Heart right ventricle (tissue), 16 donors: ENCODE results near the gene AP2A2. TPM values are rescaled to one million over a fixed set of nuclear protein-coding genes. Genes with fewer than 3 reads are reported as not detected.
A peak's percentile ranks its signal among the peaks of the same experiment; 100 is the strongest.

Source experiments
- ATAC-seq, 8 donors: fragments of 200-7000 bp; cut with Tn5 transposase; one replicate each; pipeline ENCODE4 v1.9.1; 2020; ENCODE audit warnings: mild to moderate bottlenecking in 8 of 8, moderate library complexity in 8 of 8, moderate number of reproducible peaks in 1 of 8
- DNase-seq, 2 donors: peaks; one replicate each; pipeline ENCODE4 v3.0.0-alpha.2; 2020
- H3K27ac ChIP-seq, 10 donors: fragments of 200-600 bp; sonication (generic) in 2 of 10; one replicate each; pipeline versions ENCODE4 v1.5.0 to v1.8.0; 2020 to 2022; ENCODE audit warnings: mild to moderate bottlenecking in 3 of 10
- H3K27me3 ChIP-seq, 7 donors: fragments of 200-600 bp; one replicate each; pipeline ENCODE4 v1.8.0; 2021 to 2022; ENCODE audit warnings: mild to moderate bottlenecking in 2 of 7
- H3K36me3 ChIP-seq, 9 donors: fragments of 200-600 bp; sonication (generic) in 1 of 9; one replicate each; pipeline versions ENCODE4 v1.5.0 to v1.8.0; 2020 to 2022; ENCODE audit warnings: mild to moderate bottlenecking in 2 of 9
- H3K4me1 ChIP-seq, 9 donors: fragments of 200-600 bp; sonication (generic) in 1 of 9; one replicate each; pipeline versions ENCODE4 v1.5.0 to v1.8.0; 2020 to 2022; ENCODE audit warnings: mild to moderate bottlenecking in 4 of 9
- H3K4me3 ChIP-seq, 10 donors: fragments of 200-600 bp; sonication (generic) in 2 of 10; one replicate each; pipeline versions ENCODE4 v1.5.0 to v1.8.0; 2020 to 2022; ENCODE audit warnings: mild to moderate bottlenecking in 7 of 10, moderate library complexity in 2 of 10
- H3K9me3 ChIP-seq, 11 donors: fragments of 200-600 bp in 10 of 11; sonication (generic) in 2 of 11; one replicate each; pipeline versions ENCODE4 v1.5.0 to v1.8.0; 2013 to 2022; ENCODE audit warnings: mild to moderate bottlenecking in 2 of 11, control low read depth in 1 of 11, moderate library complexity in 1 of 11
- WGBS, 2 donors: extraction: QIAGEN DNeasy Blood & Tissue Kit; methylation state at CpG; one replicate each; pipeline ENCODE4 v1.1.7; 2013; ENCODE audit warnings: inconsistent platforms in 1 of 2; 5-methylcytosine and 5-hydroxymethylcytosine counted together
- intact Hi-C, 10 donors: fragments of 100-400 bp; cut with DNase I; formaldehyde crosslinking; loops; one replicate each; pipeline versions ENCODE4 v1.11.1 to v1.14.2; 2022
- polyA plus RNA-seq, 2 donors: library from polyadenylated mRNA; stranded (reverse); fragments of 200-250 nt; gene quantifications; one replicate each; pipeline ENCODE4 v1.2.3, GENCODE V29; 2013
- total RNA-seq, 10 donors: library from RNA; stranded (reverse); fragmentation: NEBNext Ultra II Directional in 3 of 10; extraction: Animal tissue kit (Norgen Biotek cat#: 25700) in 3 of 10; gene quantifications; one replicate each; pipeline versions ENCODE4 v1.2.1 to v1.2.4, GENCODE V29; 2021 to 2023
- TF ChIP-seq, protein P1 (sequence below), 9 donors: fragments of 200-600 bp; sonication (generic) in 2 of 9; IDR thresholded peaks; one replicate each; pipeline versions ENCODE4 v1.5.0 to v1.8.0; 2021 to 2022; ENCODE audit warnings: antibody characterized with exemption in 9 of 9, mild to moderate bottlenecking in 5 of 9, moderate library complexity in 1 of 9
- donor health status: Arrhythmogenic right ventricular cardiomyopathy.
- donor health status: ischemic (EF 13 %, LVEDD 7.1; RV severe dilation, severe dysfunction).
- donor health status: healthy with polysubstance abuse.
- donor health status: DM: no; HTN: yes; CAD: no.
- donor health status: DM: no; HTN: no; CAD: no.
- donor health status: ischemic (EF 25% LVEDD 6.9; RV normal size, moderate dysfunction).
- donor health status: ischemic (EF 25% LVEDD 5.7; RV mildly dilated, moderate dysfunction).
- donor health status: healthy.
- donor health status: DM: yes; HTN: yes; CAD: no.
- donor health status: Ischemic cardiomyopathy.
- donor health status: ischemic (EF 35%, LVEDD 5.7; RV mildly dilated, moderate dysfunction).
- donor health status: nonischemic (EF 11% LVEDD 7.7; RV severe dilation, severe dysfunction).
- donor health status: DM: yes; HTN: yes; CAD: no.
- donor health status: PGD.
- donor health status: ischemic (EF 29% LVEDD 5.4; RV normal size, mild dysfunction).
- donor health status: nonischemic (EF 23%, LVEDD 6.1; RV moderate dilation, normal function).

Gene AP2A2
- total and polyA plus RNA-seq, 12 donors = 24.3 to 58.4 (median 37.4) TPM

DNA sequence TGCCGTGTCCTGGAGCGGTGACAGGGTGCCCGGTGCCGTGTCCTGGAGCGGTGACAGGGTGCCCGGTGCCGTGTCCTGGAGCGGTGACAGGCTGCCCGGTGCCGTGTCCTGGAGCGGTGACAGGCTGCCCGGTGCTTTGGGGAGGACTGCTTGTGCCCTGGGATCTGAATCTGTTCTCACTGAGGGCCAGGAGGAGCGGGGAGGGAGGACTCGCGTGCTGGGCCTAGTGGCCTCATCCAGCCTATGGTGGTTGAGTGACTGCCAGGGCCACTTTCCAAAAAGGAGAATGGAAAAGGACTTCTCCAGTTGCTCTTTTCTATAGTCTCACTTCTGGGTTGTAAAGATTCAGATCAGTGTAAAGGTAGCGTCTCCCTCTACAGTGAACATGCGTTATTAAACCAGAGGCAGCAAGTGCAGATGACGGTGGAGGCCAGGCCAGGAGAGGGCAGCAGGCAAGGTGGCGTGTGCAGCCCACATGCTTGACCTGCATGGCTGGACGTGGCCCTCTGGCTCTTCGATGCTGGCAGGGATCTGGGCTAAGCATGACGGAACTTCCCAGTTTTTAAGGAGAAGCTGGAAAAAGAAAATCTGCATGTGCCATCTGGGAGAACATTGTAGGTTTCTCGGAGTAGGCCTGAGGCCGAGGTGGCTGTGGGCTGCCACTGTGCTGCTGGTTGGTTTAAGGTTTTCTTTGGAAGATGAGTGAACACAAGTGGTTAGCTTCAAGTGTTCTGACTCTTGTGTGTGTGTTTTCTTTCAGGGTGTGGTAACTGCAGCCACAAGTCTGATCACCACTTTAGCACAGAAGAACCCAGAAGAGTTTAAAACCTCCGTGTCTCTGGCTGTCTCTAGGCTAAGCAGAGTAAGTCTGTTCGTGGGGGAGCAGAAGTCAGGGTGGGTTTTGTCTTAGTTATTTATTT lies 55.0 kb downstream of the AP2A2 start:
- H3K4me3 ChIP-seq = no peak overlapping the region
- TF ChIP-seq, protein P1, sequence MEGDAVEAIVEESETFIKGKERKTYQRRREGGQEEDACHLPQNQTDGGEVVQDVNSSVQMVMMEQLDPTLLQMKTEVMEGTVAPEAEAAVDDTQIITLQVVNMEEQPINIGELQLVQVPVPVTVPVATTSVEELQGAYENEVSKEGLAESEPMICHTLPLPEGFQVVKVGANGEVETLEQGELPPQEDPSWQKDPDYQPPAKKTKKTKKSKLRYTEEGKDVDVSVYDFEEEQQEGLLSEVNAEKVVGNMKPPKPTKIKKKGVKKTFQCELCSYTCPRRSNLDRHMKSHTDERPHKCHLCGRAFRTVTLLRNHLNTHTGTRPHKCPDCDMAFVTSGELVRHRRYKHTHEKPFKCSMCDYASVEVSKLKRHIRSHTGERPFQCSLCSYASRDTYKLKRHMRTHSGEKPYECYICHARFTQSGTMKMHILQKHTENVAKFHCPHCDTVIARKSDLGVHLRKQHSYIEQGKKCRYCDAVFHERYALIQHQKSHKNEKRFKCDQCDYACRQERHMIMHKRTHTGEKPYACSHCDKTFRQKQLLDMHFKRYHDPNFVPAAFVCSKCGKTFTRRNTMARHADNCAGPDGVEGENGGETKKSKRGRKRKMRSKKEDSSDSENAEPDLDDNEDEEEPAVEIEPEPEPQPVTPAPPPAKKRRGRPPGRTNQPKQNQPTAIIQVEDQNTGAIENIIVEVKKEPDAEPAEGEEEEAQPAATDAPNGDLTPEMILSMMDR (IDR thresholded peaks at IDR 0.05) = no peak
- H3K27me3 ChIP-seq = no peaks in the 10 kb centered on the region
- 85 to 91% methylated on average over 26 of the region's 26 CpGs for WGBS, 2 donors
- no peak for DNase-seq
- ATAC-seq = peak in 1 of 8 donors; percentile 53
- intact Hi-C loops = no loop called here
- H3K36me3 ChIP-seq = peaks cover 0 to 93% (median 16%) of the 10 kb centered on the region in 9 donors
- peak overlapping the region in 1 of 10 donors; percentile 48 for H3K27ac ChIP-seq
- H3K4me1 ChIP-seq = peaks cover 0 to 28% (median 0%) of the 10 kb centered on the region in 9 donors
- H3K9me3 ChIP-seq = no peaks in the 10 kb centered on the region

DNA sequence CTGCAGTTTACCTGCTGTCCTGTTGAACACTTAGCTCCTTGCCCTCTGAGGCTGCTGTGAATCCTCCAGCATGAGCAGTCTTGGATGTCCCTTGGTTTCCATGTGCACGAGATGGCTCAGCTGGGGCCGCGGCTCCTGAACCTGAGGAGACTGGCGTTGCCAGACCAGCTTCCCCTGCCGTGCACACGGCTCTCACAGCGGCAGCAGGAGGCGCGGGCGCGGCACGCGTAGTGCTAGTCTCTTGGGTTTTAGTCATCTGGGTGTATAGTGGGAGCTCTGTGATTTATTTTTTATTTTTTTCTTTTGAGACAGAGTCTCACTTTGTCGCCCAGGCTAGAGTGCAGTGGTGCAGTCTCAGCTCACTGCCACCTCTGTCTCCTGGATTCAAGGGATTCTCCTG lies 56.1 kb downstream of the AP2A2 start:
- no peak for ATAC-seq
- 95 to 96% methylated on average over 14 of the region's 14 CpGs for WGBS, 2 donors

GRCh38 chr11:984546-984945 lies 58.9 kb downstream of the AP2A2 start:
- DNase-seq = no peak
- WGBS, 2 donors = 97 to 98% methylated on average over 15 of the region's 15 CpGs
- no peak overlapping the region for H3K4me3 ChIP-seq
- peaks cover 0 to 93% (median 39%) of the 10 kb centered on the region in 9 donors for H3K36me3 ChIP-seq
- no peaks in the 10 kb centered on the region for H3K27me3 ChIP-seq
- no peak overlapping the region for H3K27ac ChIP-seq
- H3K4me1 ChIP-seq = peaks cover 0 to 24% (median 2%) of the 10 kb centered on the region in 9 donors
- H3K9me3 ChIP-seq = no peaks in the 10 kb centered on the region
- TF ChIP-seq, protein P1 (IDR thresholded peaks at IDR 0.05) = no peak
- intact Hi-C loops = no loop called here
- no peak for ATAC-seq

More for the DNA sequence above, 56.1 kb downstream of the AP2A2 start:
- H3K4me3 ChIP-seq = no peak overlapping the region
- H3K27me3 ChIP-seq = no peaks in the 10 kb centered on the region
- intact Hi-C loops = no loop called here
- peaks cover 0 to 93% (median 26%) of the 10 kb centered on the region in 9 donors for H3K36me3 ChIP-seq
- H3K4me1 ChIP-seq = peaks cover 0 to 36% (median 6%) of the 10 kb centered on the region in 9 donors
- DNase-seq = no peak
- H3K27ac ChIP-seq = no peak overlapping the region
- TF ChIP-seq, protein P1 (IDR thresholded peaks at IDR 0.05) = no peak
- H3K9me3 ChIP-seq = no peaks in the 10 kb centered on the region

- peaks cover 0 to 100% (median 41%) of the 10 kb centered on the region in 9 donors for H3K36me3 ChIP-seq
Measured at GRCh38 chr11:985406-985805, 59.7 kb downstream of the AP2A2 start.

More at GRCh38 chr11:985406-985805, 59.7 kb downstream of the AP2A2 start:
- Histone ChIP-seq H3K27ac (no peak overlapping the region), H3K27me3 (no peaks in the 10 kb centered on the region), H3K9me3 (no peaks in the 10 kb centered on the region), H3K4me3 (no peak overlapping the region), H3K4me1 (peaks cover 0 to 21% (median 0%) of the 10 kb centered on the region in 9 donors)
- ATAC-seq = no peak
- intact Hi-C loops = no loop called here
- 93 to 94% methylated on average over 21 of the region's 21 CpGs for WGBS, 2 donors
- DNase-seq = no peak
- TF ChIP-seq, protein P1 (IDR thresholded peaks at IDR 0.05) = no peak
